GM12891 (cell line): ENCODE measurements around the gene ANXA8L1.
"Not testable (repeated sequence)": the region's sequence is repeated elsewhere in the genome, so short reads cannot be mapped to it uniquely, and the experiment has no call there.

Experiments used
- POLR2A ChIP-seq: IDR thresholded peaks from 2 replicates; pipeline ENCODE4 v1.6.1; 2011; ENCODE audit warnings: low read depth, low read length, control low read depth
- POLR2AphosphoS5 ChIP-seq: IDR thresholded peaks from 2 replicates; pipeline ENCODE4 v1.6.1; 2011; ENCODE audit warnings: low read depth, low read length, control low read depth

- not testable (repeated sequence) for TF ChIP-seq POLR2A, POLR2AphosphoS5
Observed at GRCh38 chr10:46396441-46397279, 21.1 kb downstream of the ANXA8L1 start.
